ENCODE data around the gene TOMM22. TPM values are rescaled to one million over a fixed set of nuclear protein-coding genes. Genes with fewer than 3 reads are reported as not detected.

The TOMM22 gene
- total and polyA plus RNA-seq, 10 donors: 24.3 to 59.9 (median 42.8) TPM

DNA sequence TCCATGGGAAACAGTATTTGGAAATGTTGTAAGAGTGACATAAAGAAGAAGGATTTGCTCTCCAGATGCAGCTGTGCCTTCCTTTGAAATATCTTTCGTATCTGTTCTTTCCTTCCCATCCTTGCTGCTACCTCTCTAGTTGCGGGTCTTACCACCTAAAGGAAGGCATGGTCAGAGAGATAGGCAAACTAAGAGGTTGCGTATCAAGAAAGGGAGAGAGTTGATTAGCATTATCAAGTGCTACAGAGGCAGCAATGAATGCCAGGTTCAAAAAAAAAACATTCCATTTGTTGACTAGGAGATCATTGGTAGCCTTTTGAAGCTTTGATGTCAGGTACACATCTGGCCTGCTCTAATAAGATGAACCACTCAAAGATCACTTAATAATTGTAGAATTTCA lies 28.6 kb downstream of the TOMM22 start:
- H3K9me3 ChIP-seq: no peaks in the 10 kb centered on the region
- H3K4me1 ChIP-seq: peaks cover 49 to 88% (median 82%) of the 10 kb centered on the region in 6 donors
- WGBS, 5 donors: 79 to 93% (median 87%) methylated on average over 3 of the region's 3 CpGs
- intact Hi-C loops (cut with DNase I; ENCODE audit: low total_unique reads): no loop called here
- H3K36me3 ChIP-seq: peaks cover 0 to 55% (median 8%) of the 10 kb centered on the region in 6 donors
- H3K27ac ChIP-seq: peak overlapping the region in 5 of 8 donors; percentile 3 to 99 (median 99)
- TF ChIP-seq, protein P1, sequence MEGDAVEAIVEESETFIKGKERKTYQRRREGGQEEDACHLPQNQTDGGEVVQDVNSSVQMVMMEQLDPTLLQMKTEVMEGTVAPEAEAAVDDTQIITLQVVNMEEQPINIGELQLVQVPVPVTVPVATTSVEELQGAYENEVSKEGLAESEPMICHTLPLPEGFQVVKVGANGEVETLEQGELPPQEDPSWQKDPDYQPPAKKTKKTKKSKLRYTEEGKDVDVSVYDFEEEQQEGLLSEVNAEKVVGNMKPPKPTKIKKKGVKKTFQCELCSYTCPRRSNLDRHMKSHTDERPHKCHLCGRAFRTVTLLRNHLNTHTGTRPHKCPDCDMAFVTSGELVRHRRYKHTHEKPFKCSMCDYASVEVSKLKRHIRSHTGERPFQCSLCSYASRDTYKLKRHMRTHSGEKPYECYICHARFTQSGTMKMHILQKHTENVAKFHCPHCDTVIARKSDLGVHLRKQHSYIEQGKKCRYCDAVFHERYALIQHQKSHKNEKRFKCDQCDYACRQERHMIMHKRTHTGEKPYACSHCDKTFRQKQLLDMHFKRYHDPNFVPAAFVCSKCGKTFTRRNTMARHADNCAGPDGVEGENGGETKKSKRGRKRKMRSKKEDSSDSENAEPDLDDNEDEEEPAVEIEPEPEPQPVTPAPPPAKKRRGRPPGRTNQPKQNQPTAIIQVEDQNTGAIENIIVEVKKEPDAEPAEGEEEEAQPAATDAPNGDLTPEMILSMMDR (IDR thresholded peaks at IDR 0.05 in 8 of 11, conservative IDR thresholded peaks at IDR 0.05 in 3 of 11): no peak
- TF ChIP-seq POLR2A (IDR thresholded peaks at IDR 0.05) (no peak), POLR2AphosphoS5 (IDR thresholded peaks at IDR 0.05) (no peak)
- H3K27me3 ChIP-seq (replicated peaks in 1 of 7): no peaks in the 10 kb centered on the region
- no peak overlapping the region for H3K4me3 ChIP-seq
- DNase-seq: no peak

DNA sequence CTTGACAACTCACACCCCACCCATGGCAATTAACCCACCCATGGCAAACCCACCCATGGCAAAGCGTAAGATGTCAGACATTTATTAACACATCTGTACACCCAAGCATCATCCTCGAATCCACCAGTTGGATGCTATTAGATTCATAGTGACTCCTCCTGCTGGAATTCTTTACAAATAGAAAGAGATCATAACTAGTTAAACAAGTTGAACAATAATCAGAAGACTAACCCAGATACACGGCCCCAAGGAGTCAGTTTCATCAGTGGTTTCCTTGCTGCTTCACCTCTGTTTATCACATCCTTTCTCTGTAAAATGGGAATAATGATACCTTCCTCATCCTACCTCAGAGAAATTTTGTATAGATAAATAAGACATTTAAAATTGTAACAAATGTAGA lies 29.1 kb downstream of the TOMM22 start:
- TF ChIP-seq POLR2AphosphoS5 (IDR thresholded peaks at IDR 0.05) (no peak), POLR2A (IDR thresholded peaks at IDR 0.05) (no peak)
- TF ChIP-seq, protein P1 (IDR thresholded peaks at IDR 0.05 in 8 of 11, conservative IDR thresholded peaks at IDR 0.05 in 3 of 11): no peak
- DNase-seq: no peak
- 83 to 90% (median 88%) methylated on average over 3 of the region's 3 CpGs for WGBS, 5 donors
- Histone ChIP-seq H3K9me3 (no peaks in the 10 kb centered on the region), H3K27ac (no peak overlapping the region), H3K36me3 (peaks cover 0 to 60% (median 12%) of the 10 kb centered on the region in 6 donors), H3K4me1 (peaks cover 52 to 93% (median 86%) of the 10 kb centered on the region in 6 donors), H3K4me3 (no peak overlapping the region), H3K27me3 (replicated peaks in 1 of 7) (no peaks in the 10 kb centered on the region)
- intact Hi-C loops (cut with DNase I; ENCODE audit: low total_unique reads): no loop called here

DNA sequence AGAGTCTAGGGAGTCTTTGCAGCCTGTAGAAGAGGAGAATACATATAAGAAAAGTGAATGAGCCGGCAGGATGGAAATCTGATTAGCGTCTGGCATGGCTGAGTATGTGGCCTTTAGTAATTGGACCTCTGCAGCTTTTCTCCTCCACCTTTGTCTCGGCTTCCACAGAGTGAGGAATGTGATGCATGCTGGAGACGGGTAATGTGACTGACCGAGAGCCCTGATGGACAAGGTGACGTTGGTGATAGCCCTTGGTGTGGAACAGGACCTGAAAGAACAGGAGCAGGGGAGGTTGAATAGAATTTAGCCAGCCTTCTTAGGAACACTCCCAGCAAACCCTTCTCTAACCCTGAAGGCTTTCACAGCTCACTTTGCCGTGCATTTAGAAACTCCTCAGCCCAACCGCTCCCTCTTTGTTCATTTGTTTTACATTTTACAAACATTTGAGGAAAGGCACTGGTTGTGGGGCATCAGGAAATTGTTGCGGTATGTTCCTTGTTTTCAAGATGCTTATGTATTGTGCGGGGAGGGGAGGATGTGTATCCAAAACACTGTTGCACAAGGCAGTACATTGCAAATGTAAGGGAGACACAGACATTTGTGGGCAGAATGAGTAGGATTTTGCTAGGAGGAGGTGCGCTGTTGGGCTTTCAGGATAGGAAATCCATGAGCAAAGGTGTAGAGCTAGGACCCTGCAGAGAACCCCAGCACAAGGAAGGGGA lies 30.9 kb downstream of the TOMM22 start:
- no peak overlapping the region for H3K4me3 ChIP-seq
- TF ChIP-seq POLR2A (IDR thresholded peaks at IDR 0.05) (no peak), POLR2AphosphoS5 (IDR thresholded peaks at IDR 0.05) (no peak)
- TF ChIP-seq, protein P1 (IDR thresholded peaks at IDR 0.05 in 8 of 11, conservative IDR thresholded peaks at IDR 0.05 in 3 of 11): no peak
- peaks cover 5 to 78% (median 30%) of the 10 kb centered on the region in 6 donors for H3K36me3 ChIP-seq
- H3K9me3 ChIP-seq: no peaks in the 10 kb centered on the region
- intact Hi-C loops (cut with DNase I; ENCODE audit: low total_unique reads): no loop called here
- no peaks in the 10 kb centered on the region for H3K27me3 ChIP-seq (replicated peaks in 1 of 7)
- no peak for DNase-seq
- H3K27ac ChIP-seq: peak overlapping the region in 4 of 8 donors; percentile 26 to 80 (median 74)
- 71 to 87% (median 80%) methylated on average over 11 of the region's 11 CpGs for WGBS, 5 donors
- H3K4me1 ChIP-seq: peaks cover 44 to 100% (median 82%) of the 10 kb centered on the region in 6 donors

DNA sequence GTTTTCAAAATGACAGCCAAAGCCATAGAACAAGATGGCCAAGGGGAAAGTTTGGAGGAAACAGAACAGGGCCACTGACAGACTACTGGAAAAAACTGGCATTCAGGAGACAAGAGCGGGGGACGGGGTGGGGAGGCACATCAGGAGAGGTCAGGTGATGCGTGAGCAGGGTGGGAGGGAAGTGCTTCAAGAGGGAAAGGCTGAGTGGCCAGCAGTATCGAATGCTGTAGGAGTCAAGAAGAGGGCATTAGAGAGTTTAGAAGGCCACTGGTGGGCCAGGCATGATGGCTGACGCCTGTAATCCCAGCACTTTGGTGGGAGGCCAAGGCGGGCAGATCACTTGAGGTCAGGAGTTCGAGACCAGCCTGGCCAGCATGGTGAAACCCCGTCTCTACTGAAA lies 32.2 kb downstream of the TOMM22 start:
- intact Hi-C loops (cut with DNase I; ENCODE audit: low total_unique reads): no loop called here
- no peak for TF ChIP-seq POLR2AphosphoS5 (IDR thresholded peaks at IDR 0.05)
- TF ChIP-seq, protein P1 (IDR thresholded peaks at IDR 0.05 in 8 of 11, conservative IDR thresholded peaks at IDR 0.05 in 3 of 11): no peak
- no peak for TF ChIP-seq POLR2A (IDR thresholded peaks at IDR 0.05)
- DNase-seq: no peak
- Histone ChIP-seq H3K36me3 (peaks cover 5 to 85% (median 42%) of the 10 kb centered on the region in 6 donors), H3K27ac (peak overlapping the region in 5 of 8 donors; percentile 73 to 80 (median 74)), H3K4me3 (no peak overlapping the region), H3K27me3 (replicated peaks in 1 of 7) (no peaks in the 10 kb centered on the region), H3K4me1 (peaks cover 34 to 100% (median 77%) of the 10 kb centered on the region in 6 donors), H3K9me3 (no peaks in the 10 kb centered on the region)
- 82 to 91% (median 89%) methylated on average over 8 of the region's 8 CpGs for WGBS, 5 donors
